H1 (cell line): ENCODE results near the gene MMP28. TPM values are rescaled to one million over a fixed set of nuclear protein-coding genes. Genes with fewer than 3 reads are reported as not detected.

Experiments used
- CTCF ChIA-PET: fragments of 300-600 bp; sonication (Branson Sonifier 250); formaldehyde crosslinking; loops from one replicate; lab custom pipeline; 2021; ENCODE audit not compliant: partially characterized antibody; lab: Charles Lee
- POLR2A ChIA-PET: fragments of 300-600 bp; sonication (Branson Sonifier 250); formaldehyde crosslinking; loops from one replicate; lab custom pipeline; 2021; ENCODE audit warnings: inconsistent platforms; ENCODE audit not compliant: partially characterized antibody; lab: Charles Lee
- DNase-seq, 2 experiments: peaks; one replicate each; pipeline versions ENCODE4 v3.0.0 to v3.0.0-alpha.2; 2010 to 2022; ENCODE audit warnings: low spot score in 2 of 2, low read depth in 1 of 2, mixed read lengths in 1 of 2
- FAIRE-seq: peaks from 2 replicates; lab custom pipeline; 2011; peaks lifted over from hg19 to GRCh38; lab: Jason Lieb, UNC
- H2AFZ ChIP-seq: 2 replicates; pipeline ENCODE4 v1.8.1; 2012; ENCODE audit warnings: low read length, inconsistent platforms
- H2AK5ac ChIP-seq: 2 replicates; pipeline ENCODE4 v1.6.1; 2013; ENCODE audit warnings: low read depth, low read length
- H2BK120ac ChIP-seq: replicated peaks from 2 replicates; pipeline ENCODE3; 2013; ENCODE audit warnings: low read depth, low read length, inconsistent platforms
- H2BK12ac ChIP-seq: 2 replicates; pipeline ENCODE4 v1.6.1; 2013; ENCODE audit warnings: low read depth, low read length
- H2BK15ac ChIP-seq: 2 replicates; pipeline ENCODE4 v1.6.1; 2013; ENCODE audit warnings: low read length
- H2BK20ac ChIP-seq: 2 replicates; pipeline ENCODE4 v1.6.1; 2013; ENCODE audit warnings: low read length
- H2BK5ac ChIP-seq: 2 replicates; pipeline ENCODE4 v1.6.1; 2013; ENCODE audit warnings: low read depth, low read length
- H3K14ac ChIP-seq: 2 replicates; pipeline ENCODE4 v1.6.1; 2013; ENCODE audit warnings: inconsistent platforms; ENCODE audit not compliant: insufficient read length
- H3K18ac ChIP-seq: 2 replicates; pipeline ENCODE4 v1.6.1; 2013; ENCODE audit warnings: low read length; ENCODE audit errors: extremely low read depth
- H3K23ac ChIP-seq: 2 replicates; pipeline ENCODE4 v1.6.1; 2013; ENCODE audit warnings: inconsistent platforms; ENCODE audit not compliant: insufficient read length
- H3K23me2 ChIP-seq: 2 replicates; pipeline ENCODE4 v1.6.1; 2013; ENCODE audit warnings: low read depth, low read length
- H3K27ac ChIP-seq: 2 replicates; pipeline ENCODE4 v1.6.1; 2011; ENCODE audit warnings: low read depth, low read length, inconsistent platforms
- H3K27me3 ChIP-seq, 4 experiments: replicated peaks in 1 of 4; 1 replicate in 1 of 4; 2 replicates in 3 of 4; pipeline versions ENCODE4 v1.6.1 to v1.8.1; 2011 to 2013; ENCODE audit warnings: low read length in 3 of 4, mild to moderate bottlenecking in 3 of 4, inconsistent platforms in 2 of 4, mixed read lengths in 2 of 4, moderate library complexity in 1 of 4; ENCODE audit not compliant: control insufficient read depth in 3 of 4, insufficient read depth in 3 of 4; ENCODE audit errors: extremely low read depth in 1 of 4
- H3K36me3 ChIP-seq, 4 experiments: 2 replicates each; pipeline versions ENCODE4 v1.6.1 to v1.8.1; 2011 to 2013; ENCODE audit warnings: mild to moderate bottlenecking in 4 of 4, low read length in 3 of 4, moderate library complexity in 2 of 4, control low read depth in 1 of 4, inconsistent platforms in 1 of 4; ENCODE audit not compliant: insufficient read depth in 4 of 4, control insufficient read depth in 2 of 4
- H3K4ac ChIP-seq: replicated peaks from 2 replicates; pipeline ENCODE3; 2013; ENCODE audit warnings: low read length, low read depth, mixed read lengths, inconsistent platforms; ENCODE audit not compliant: insufficient read length
- H3K4me1 ChIP-seq, 4 experiments: replicated peaks in 1 of 4; 1 replicate in 1 of 4; 2 replicates in 3 of 4; pipeline versions ENCODE4 v1.6.1 to v1.8.1; 2011 to 2013; ENCODE audit warnings: low read length in 3 of 4, inconsistent platforms in 2 of 4, mixed read lengths in 1 of 4; ENCODE audit not compliant: insufficient read depth in 4 of 4, control insufficient read depth in 3 of 4
- H3K4me2 ChIP-seq, 2 experiments: 2 replicates each; pipeline versions ENCODE4 v1.6.1 to v1.8.1; 2011 to 2013; ENCODE audit warnings: low read depth in 2 of 2, low read length in 2 of 2, control low read depth in 1 of 2, inconsistent platforms in 1 of 2, mild to moderate bottlenecking in 1 of 2; ENCODE audit not compliant: insufficient read depth in 1 of 2
- H3K4me3 ChIP-seq, 4 experiments: fragments of 200-600, 300-600 bp in 1 of 4; sonication (generic), shearing (Covaris generic), sonication (Bioruptor Twin) in 1 of 4; 2 replicates each; pipeline versions ENCODE4 v1.5.1 to v1.8.1; 2011 to 2016; ENCODE audit warnings: low read length in 4 of 4, low read depth in 3 of 4, control low read depth in 2 of 4, inconsistent platforms in 2 of 4, mild to moderate bottlenecking in 2 of 4, mixed read lengths in 1 of 4, moderate library complexity in 1 of 4; ENCODE audit not compliant: insufficient read depth in 2 of 4; ENCODE audit errors: extremely low read depth in 1 of 4
- H3K56ac ChIP-seq: replicated peaks from 2 replicates; pipeline ENCODE3; 2013; ENCODE audit warnings: low read depth, mild to moderate bottlenecking, mixed read lengths, low read length, inconsistent platforms; ENCODE audit not compliant: insufficient read length
- H3K79me1 ChIP-seq: 2 replicates; pipeline ENCODE4 v1.6.1; 2013; ENCODE audit warnings: low read depth, low read length, control low read depth
- H3K79me2 ChIP-seq, 2 experiments: 2 replicates each; pipeline versions ENCODE4 v1.6.1 to v1.8.1; 2012 to 2013; ENCODE audit warnings: low read length in 2 of 2, mild to moderate bottlenecking in 2 of 2, inconsistent platforms in 1 of 2; ENCODE audit not compliant: insufficient read depth in 2 of 2, control insufficient read depth in 1 of 2
- H3K9ac ChIP-seq, 4 experiments: replicated peaks in 1 of 4; 1 replicate in 1 of 4; 2 replicates in 3 of 4; pipeline versions ENCODE4 v1.6.1 to v1.8.1; 2011 to 2013; ENCODE audit warnings: low read depth in 3 of 4, low read length in 3 of 4, control low read depth in 2 of 4, mild to moderate bottlenecking in 2 of 4, moderate library complexity in 2 of 4, inconsistent platforms in 1 of 4; ENCODE audit errors: extremely low read depth in 1 of 4
- H3K9me3 ChIP-seq, 2 experiments: 2 replicates each; pipeline versions ENCODE4 v1.6.1 to v1.8.1; 2012 to 2013; ENCODE audit warnings: mild to moderate bottlenecking in 2 of 2, moderate library complexity in 2 of 2, control low read depth in 1 of 2, inconsistent platforms in 1 of 2, low read depth in 1 of 2, low read length in 1 of 2, mixed read lengths in 1 of 2; ENCODE audit not compliant: insufficient read depth in 2 of 2
- H4K20me1 ChIP-seq, 2 experiments: replicated peaks in 1 of 2; 2 replicates each; pipeline versions ENCODE3 to v1.8.1; 2011 to 2013; ENCODE audit warnings: inconsistent platforms in 2 of 2, low read length in 2 of 2, mild to moderate bottlenecking in 1 of 2; ENCODE audit not compliant: insufficient read depth in 2 of 2, control insufficient read depth in 1 of 2
- H4K5ac ChIP-seq: 2 replicates; pipeline ENCODE4 v1.6.1; 2013; ENCODE audit warnings: low read length, low read depth, mixed read lengths, inconsistent platforms; ENCODE audit not compliant: insufficient read length
- H4K8ac ChIP-seq: 2 replicates; pipeline ENCODE4 v1.8.0; 2013; ENCODE audit warnings: mild to moderate bottlenecking, moderate library complexity, low read length, inconsistent platforms; ENCODE audit not compliant: insufficient read depth; ENCODE audit errors: extremely low read depth
- H4K91ac ChIP-seq: replicated peaks from 2 replicates; pipeline ENCODE3; 2013; ENCODE audit warnings: low read length, mixed read lengths, inconsistent platforms; ENCODE audit not compliant: insufficient read length
- CBX5 ChIP-seq: fragments of 300-800, 300-1000 bp; sonication (generic); IDR thresholded peaks from 2 replicates; pipeline ENCODE4 v1.7.1; 2016; ENCODE audit warnings: antibody characterized with exemption, low read length, low read depth
- JUN ChIP-seq: IDR thresholded peaks from 2 replicates; pipeline ENCODE4 v1.6.1; 2011; ENCODE audit warnings: low read depth, mild to moderate bottlenecking, improper control_type of control experiment, low read length
- KDM1A ChIP-seq: fragments of 200-600, 300-600 bp; sonication (generic); IDR thresholded peaks from 2 replicates; pipeline ENCODE4 v1.7.1; 2016; ENCODE audit warnings: mild to moderate bottlenecking, low read length, borderline replicate concordance
- RAD21 ChIP-seq, 2 experiments: IDR thresholded peaks in 1 of 2; conservative IDR thresholded peaks in 1 of 2; 2 replicates each; pipeline ENCODE4 v1.6.1; 2011; ENCODE audit warnings: low read depth in 2 of 2, low read length in 2 of 2, improper control_type of control experiment in 1 of 2, inconsistent platforms in 1 of 2, mild to moderate bottlenecking in 1 of 2, moderate library complexity in 1 of 2
- SIN3A ChIP-seq, 2 experiments: IDR thresholded peaks in 1 of 2; conservative IDR thresholded peaks in 1 of 2; 2 replicates each; pipeline ENCODE4 v1.6.1; 2011 to 2012; ENCODE audit warnings: low read length in 2 of 2, improper control_type of control experiment in 1 of 2, low read depth in 1 of 2, mild to moderate bottlenecking in 1 of 2
- TCF12 ChIP-seq: IDR thresholded peaks from 2 replicates; pipeline ENCODE4 v1.6.1; 2011; ENCODE audit warnings: low read depth, mild to moderate bottlenecking, low read length
- ZNF274 ChIP-seq: IDR thresholded peaks from 2 replicates; pipeline ENCODE4 v1.7.0; 2012; ENCODE audit warnings: low read length, borderline replicate concordance; ENCODE audit errors: extremely low read depth
- WGBS, 2 experiments: shearing (Covaris generic) in 1 of 2; methylation state at CpG; one replicate each; pipeline versions ENCODE4 v1.1.6 to v1.1.7; 2013 to 2015; ENCODE audit warnings: low lambda C conversion rate in 2 of 2, mixed read lengths in 2 of 2, inconsistent platforms in 1 of 2, low coverage in 1 of 2, missing lambda C conversion rate in 1 of 2; ENCODE audit not compliant: insufficient replicate concordance in 2 of 2, insufficient coverage in 1 of 2, insufficient read length in 1 of 2; ENCODE audit errors: extremely low coverage in 1 of 2, missing lambda C conversion rate in 1 of 2; 5-methylcytosine and 5-hydroxymethylcytosine counted together
- polyA plus RNA-seq, 7 experiments: library from polyadenylated mRNA; depleted of rRNA in 3 of 7; stranded (reverse) in 5 of 7; unstranded in 2 of 7; fragments of >200 nt in 5 of 7; fragments of 200-250 nt in 2 of 7; gene quantifications; 1 replicate in 5 of 7; 2 replicates in 1 of 7; 4 replicates in 1 of 7; pipeline versions ENCODE4 v1.2.1 to v1.2.3, GENCODE V29; 2011 to 2013; ENCODE audit warnings: missing spikeins in 2 of 7, mixed read lengths in 2 of 7
- total RNA-seq: library from RNA; stranded (reverse); fragmentation: NEBNext Ultra II Directional; extraction: Animal tissue kit (Norgen Biotek cat#: 25700); gene quantifications from 2 replicates; pipeline ENCODE4 v1.2.1, GENCODE V29; 2021

MMP28 gene
- total and polyA plus RNA-seq, 2 of the 8 experiments (the other 6 are each of a cell fraction or from before 2014, with no cell fraction given), result not detected

GRCh38 chr17:35735036-35735805 is 60.2 kb downstream of the MMP28 start:
- H3K36me3 ChIP-seq, result no peaks in the 10 kb centered on the region
- H3K23me2 ChIP-seq, result peaks cover 9% of the 10 kb centered on the region; the same call in 1 of the 2 replicates
- FAIRE-seq (no peak), DNase-seq (no peak)
- ChIA-PET POLR2A (no interaction called here), CTCF (interaction anchor here (0.7 to 9.8 kb wide), 4 partner anchors 12 to 122 kb away, joined by 3 to 45 read pairs (median 6); no protein-coding TSS in a partner anchor)
- no peak overlapping the region for H3K27ac ChIP-seq
- no peak overlapping the region for H3K4me2 ChIP-seq
- no peaks in the 10 kb centered on the region for H3K79me2 ChIP-seq
- peaks cover 0 to 16% (median 7%) of the 10 kb centered on the region in 4 experiments; a peak in 5 of 7 replicates for H3K4me1 ChIP-seq
- peaks cover 2% of the 10 kb centered on the region for H3K79me1 ChIP-seq
- no peak overlapping the region for H2AFZ ChIP-seq
- H2AK5ac ChIP-seq, result no peak overlapping the region
- no peak overlapping the region for H2BK5ac ChIP-seq
- no peak overlapping the region for H3K56ac ChIP-seq
- H3K9me3 ChIP-seq, result peaks cover 1 to 2% of the 10 kb centered on the region in 2 experiments; a peak in 2 of 4 replicates
- WGBS, 2 experiments, result 93% methylated on average over 29 of the region's 29 CpGs; no CpG with 5 or more reads in 1 of the 2 experiments
- TF ChIP-seq KDM1A (no peak), TCF12 (no peak), ZNF274 (no peak), CBX5 (no peak), JUN (no peak), SIN3A (conservative IDR thresholded peaks at IDR 0.05 in 1 of 2, IDR thresholded peaks at IDR 0.05 in 1 of 2; ENCODE audit: low read depth in 1 of 2, low read length in 2 of 2) (no peak), RAD21 (IDR thresholded peaks at IDR 0.05 in 1 of 2, conservative IDR thresholded peaks at IDR 0.05 in 1 of 2; ENCODE audit: low read depth in 2 of 2, low read length in 2 of 2) (no peak)
- H4K5ac ChIP-seq, result no peak overlapping the region
- H2BK120ac ChIP-seq, result no peak overlapping the region
- no peak overlapping the region for H3K23ac ChIP-seq
- no peak overlapping the region for H2BK20ac ChIP-seq
- no peak overlapping the region for H4K8ac ChIP-seq
- no peak overlapping the region for H2BK15ac ChIP-seq
- H3K18ac ChIP-seq, result no peak overlapping the region
- no peak overlapping the region for H3K4ac ChIP-seq
- no peak overlapping the region for H3K4me3 ChIP-seq
- H3K14ac ChIP-seq, result no peak overlapping the region
- H3K9ac ChIP-seq, result no peak overlapping the region
- H4K91ac ChIP-seq, result no peak overlapping the region
- peaks cover 5 to 19% of the 10 kb centered on the region in 2 experiments for H4K20me1 ChIP-seq
- H2BK12ac ChIP-seq, result no peak overlapping the region
- peaks cover 4 to 24% (median 16%) of the 10 kb centered on the region in 4 experiments for H3K27me3 ChIP-seq
